Loucy (cell line): Measurements from ENCODE around the gene STX8.

Source experiments
- H2AFZ ChIP-seq: fragments of 200-600 bp; sonication (generic); 2 replicates; pipeline ENCODE4 v1.6.0; 2016; ENCODE audit warnings: antibody characterized with exemption, mild to moderate bottlenecking, low read length, moderate library complexity
- H3F3A ChIP-seq: fragments of 200-600 bp; 2 replicates; pipeline ENCODE4 v1.6.0; 2016; ENCODE audit warnings: antibody characterized with exemption, low read depth, mild to moderate bottlenecking
- H3K27me3 ChIP-seq: fragments of 200-600 bp; sonication (generic); 2 replicates; pipeline ENCODE4 v1.6.1; 2014; ENCODE audit warnings: low read length, mild to moderate bottlenecking; ENCODE audit not compliant: insufficient read depth, poor library complexity, severe bottlenecking
- H3K36me3 ChIP-seq: fragments of 200-600 bp; sonication (generic); 2 replicates; pipeline ENCODE4 v1.6.1; 2016; ENCODE audit warnings: low read length; ENCODE audit not compliant: insufficient read depth
- H3K4me1 ChIP-seq: fragments of 200-600 bp; sonication (generic); 2 replicates; pipeline ENCODE4 v1.5.1; 2014; ENCODE audit warnings: low read length, mild to moderate bottlenecking; ENCODE audit not compliant: insufficient read depth, poor library complexity, severe bottlenecking
- H3K4me2 ChIP-seq: fragments of 200-600 bp; sonication (generic); 2 replicates; pipeline ENCODE4 v1.6.0; 2014; ENCODE audit warnings: antibody characterized with exemption, low read length, low read depth, mild to moderate bottlenecking; ENCODE audit not compliant: poor library complexity, severe bottlenecking
- H3K4me3 ChIP-seq: fragments of 200-600 bp; sonication (generic); 2 replicates; pipeline ENCODE4 v1.5.1; 2014; ENCODE audit warnings: low read length, mild to moderate bottlenecking, mixed read lengths; ENCODE audit not compliant: poor library complexity, severe bottlenecking
- H3K79me2 ChIP-seq: fragments of 200-600 bp; sonication (generic); 2 replicates; pipeline ENCODE4 v1.6.1; 2014; ENCODE audit warnings: low read length; ENCODE audit not compliant: insufficient read depth
- H3K9ac ChIP-seq: fragments of 200-600 bp; sonication (generic); 2 replicates; pipeline ENCODE4 v1.6.0; 2014; ENCODE audit warnings: mild to moderate bottlenecking, low read depth, low read length, moderate library complexity; ENCODE audit not compliant: poor library complexity, severe bottlenecking
- H3K9me2 ChIP-seq: fragments of 200-600 bp; sonication (generic); replicated peaks from 2 replicates; pipeline ENCODE4 v1.6.1; 2016; ENCODE audit warnings: low read depth, low read length, mixed read lengths
- H3K9me3 ChIP-seq: fragments of 200-600 bp; sonication (generic); 2 replicates; pipeline ENCODE4 v1.6.1; 2014; ENCODE audit warnings: mild to moderate bottlenecking, antibody characterized with exemption, low read length, low read depth; ENCODE audit not compliant: insufficient read depth
- H4K20me1 ChIP-seq: fragments of 200-600 bp; sonication (generic); 2 replicates; pipeline ENCODE4 v1.6.0; 2014; ENCODE audit warnings: antibody characterized with exemption, low read length, mild to moderate bottlenecking; ENCODE audit not compliant: insufficient read depth, poor library complexity, severe bottlenecking
- CTCF ChIP-seq: fragments of 200-600 bp; sonication (generic); conservative IDR thresholded peaks from 2 replicates; pipeline ENCODE4 v1.5.1; 2014; ENCODE audit warnings: mild to moderate bottlenecking, antibody characterized with exemption, low read length
- EZH2phosphoT487 ChIP-seq: fragments of 200-600 bp; IDR thresholded peaks from 2 replicates; pipeline ENCODE4 v1.6.1; 2018; ENCODE audit warnings: antibody characterized with exemption, mild to moderate bottlenecking, moderate library complexity, borderline replicate concordance

STX8 gene

GRCh38 chr17:9249245-9249953 lies 326.2 kb downstream of the STX8 start:
- no peaks in the 10 kb centered on the region for H4K20me1 ChIP-seq
- no peaks in the 10 kb centered on the region for H3K9me3 ChIP-seq
- peaks cover 5% of the 10 kb centered on the region; the same call in 1 of the 2 replicates for H3K36me3 ChIP-seq
- no peak overlapping the region for H3K4me3 ChIP-seq
- no peaks in the 10 kb centered on the region for H3K9me2 ChIP-seq
- no peak for TF ChIP-seq CTCF
- no peak for TF ChIP-seq EZH2phosphoT487
- no peaks in the 10 kb centered on the region for H3F3A ChIP-seq
- H2AFZ ChIP-seq: no peak overlapping the region
- no peak overlapping the region for H3K9ac ChIP-seq
- H3K79me2 ChIP-seq: no peaks in the 10 kb centered on the region
- peaks cover 13% of the 10 kb centered on the region for H3K4me1 ChIP-seq
- H3K27me3 ChIP-seq: no peaks in the 10 kb centered on the region
- H3K4me2 ChIP-seq: no peak overlapping the region

GRCh38 chr17:9247401-9247938 lies 328.1 kb downstream of the STX8 start:
- H3K27me3 ChIP-seq: no peaks in the 10 kb centered on the region
- H3K36me3 ChIP-seq: peaks cover 5% of the 10 kb centered on the region; the same call in 1 of the 2 replicates
- no peaks in the 10 kb centered on the region for H3F3A ChIP-seq
- no peaks in the 10 kb centered on the region for H3K9me3 ChIP-seq
- no peaks in the 10 kb centered on the region for H3K9me2 ChIP-seq
- no peak overlapping the region for H2AFZ ChIP-seq
- H4K20me1 ChIP-seq: no peaks in the 10 kb centered on the region
- H3K79me2 ChIP-seq: no peaks in the 10 kb centered on the region
- no peak overlapping the region for H3K9ac ChIP-seq
- no peak overlapping the region for H3K4me3 ChIP-seq
- peaks cover 9% of the 10 kb centered on the region for H3K4me1 ChIP-seq
- H3K4me2 ChIP-seq: no peak overlapping the region
- TF ChIP-seq EZH2phosphoT487 (no peak), CTCF (no peak)

GRCh38 chr17:9244066-9245052 lies 331.3 kb downstream of the STX8 start:
- Histone ChIP-seq H3K4me1 (no peaks in the 10 kb centered on the region), H4K20me1 (no peaks in the 10 kb centered on the region), H3K4me2 (no peak overlapping the region), H3K9ac (no peak overlapping the region), H3K79me2 (no peaks in the 10 kb centered on the region), H3K36me3 (no peaks in the 10 kb centered on the region; the same call in 1 of the 2 replicates), H3K4me3 (no peak overlapping the region), H2AFZ (no peak overlapping the region), H3K9me2 (no peaks in the 10 kb centered on the region), H3K27me3 (no peaks in the 10 kb centered on the region), H3K9me3 (no peaks in the 10 kb centered on the region), H3F3A (no peaks in the 10 kb centered on the region)
- TF ChIP-seq EZH2phosphoT487 (no peak), CTCF (no peak)
